ENCODE measurements around the gene SUSD1.
"Not testable (repeated sequence)": the region's sequence is repeated elsewhere in the genome, so short reads cannot be mapped to it uniquely, and the experiment has no call there.

Gene SUSD1

GRCh38 chr9:112173489-112174221, 1.4 kb downstream of the SUSD1 start:
- DNase-seq, result no peak

- no peak for DNase-seq
These were observed 4.1 kb downstream of the SUSD1 start for GRCh38 chr9:112170968-112171367.

GRCh38 chr9:112170235-112170634, 4.9 kb downstream of the SUSD1 start:
- DNase-seq, result no peak

- DNase-seq, result no peak
These were observed 5.7 kb downstream of the SUSD1 start for GRCh38 chr9:112169368-112169767.

- DNase-seq, result no peak
These were observed 6.9 kb downstream of the SUSD1 start for GRCh38 chr9:112168197-112168596.

GRCh38 chr9:112166176-112167140, 8.6 kb downstream of the SUSD1 start:
- DNase-seq, result no peak

GRCh38 chr9:112162621-112163413, 12.3 kb downstream of the SUSD1 start:
- no peak for DNase-seq

- DNase-seq, result no peak
These were observed 15.3 kb downstream of the SUSD1 start for GRCh38 chr9:112159781-112160180.

GRCh38 chr9:112158656-112159367, 16.3 kb downstream of the SUSD1 start:
- no peak for DNase-seq

GRCh38 chr9:112157961-112158360, 17.1 kb downstream of the SUSD1 start:
- DNase-seq, result no peak

GRCh38 chr9:112157087-112157486, 18.0 kb downstream of the SUSD1 start:
- DNase-seq, result no peak

- no peak for DNase-seq
These were observed 25.9 kb downstream of the SUSD1 start for GRCh38 chr9:112149211-112149610.

GRCh38 chr9:112145886-112146285, 29.2 kb downstream of the SUSD1 start:
- no peak for DNase-seq

- no peak for DNase-seq
These were observed 30.3 kb downstream of the SUSD1 start for GRCh38 chr9:112144807-112145206.

- DNase-seq, result no peak
These were observed 32.7 kb downstream of the SUSD1 start for GRCh38 chr9:112142420-112142819.

- no peak for DNase-seq
These were observed 34.2 kb downstream of the SUSD1 start for GRCh38 chr9:112140936-112141335.

- no peak for DNase-seq
These were observed 38.0 kb downstream of the SUSD1 start for GRCh38 chr9:112137066-112137465.

GRCh38 chr9:112135706-112136105, 39.4 kb downstream of the SUSD1 start:
- no peak for DNase-seq

GRCh38 chr9:112133806-112134205, 41.3 kb downstream of the SUSD1 start:
- not testable (repeated sequence) for DNase-seq

GRCh38 chr9:112132356-112132755, 42.7 kb downstream of the SUSD1 start:
- DNase-seq, result no peak

GRCh38 chr9:112130997-112131396, 44.1 kb downstream of the SUSD1 start:
- no peak for DNase-seq

GRCh38 chr9:112130347-112130746, 44.8 kb downstream of the SUSD1 start:
- no peak for DNase-seq

All from activated CD4-positive, alpha-beta T cell treated with anti-CD3 and anti-CD28 coated beads, Interleukin-2, amount 50 U/mL, for 16 hours (primary cell).